Measurements from ENCODE around the gene TXNDC2.
"Not testable (repeated sequence)": the region's sequence is repeated elsewhere in the genome, so short reads cannot be mapped to it uniquely, and the experiment has no call there.

The TXNDC2 gene

GRCh38 chr18:9907867-9908266 lies 22.1 kb downstream of the TXNDC2 start:
- TF ChIP-seq CTCF (conservative IDR thresholded peaks at IDR 0.05; ENCODE audit: low read depth, low read length), result no peak
- no peak overlapping the region for H3K27ac ChIP-seq
- H3K36me3 ChIP-seq (ENCODE audit: insufficient read depth), result no peaks in the 10 kb centered on the region
- H2AFZ ChIP-seq (ENCODE audit: low read depth), result no peak overlapping the region
- no peak overlapping the region for H3K4me2 ChIP-seq
- no peaks in the 10 kb centered on the region for H3K27me3 ChIP-seq (ENCODE audit: insufficient read depth, low read depth)
- no peak overlapping the region for H3K9ac ChIP-seq
- peaks cover 2% of the 10 kb centered on the region for H3K4me1 ChIP-seq (ENCODE audit: low read depth, poor library complexity, severe bottlenecking)
- H4K20me1 ChIP-seq (ENCODE audit: insufficient read depth), result no peaks in the 10 kb centered on the region
- H3K4me3 ChIP-seq (IDR thresholded peaks at IDR 0.05; ENCODE audit: insufficient read depth, low read depth, low read length), result no peak overlapping the region
- H3K79me2 ChIP-seq (ENCODE audit: insufficient read depth, low read depth), result no peaks in the 10 kb centered on the region

DNA sequence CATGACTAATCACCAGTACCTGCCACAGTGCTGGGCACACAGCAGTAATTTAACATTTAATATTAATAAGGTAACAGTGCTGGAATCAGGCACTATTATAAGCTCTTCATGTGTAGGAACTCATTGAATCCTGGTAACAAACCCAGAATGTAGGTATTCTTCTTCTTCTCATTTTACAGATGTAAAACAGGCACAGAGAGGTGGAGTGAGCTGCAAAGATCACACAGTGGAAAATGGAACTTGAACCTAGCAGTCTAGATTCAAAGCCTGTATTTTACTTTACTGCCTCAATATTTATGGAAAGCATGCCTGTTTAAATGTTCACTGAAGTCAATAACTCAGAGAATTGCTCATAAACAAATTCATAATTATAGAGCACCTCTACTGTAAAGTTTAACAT lies 24.3 kb downstream of the TXNDC2 start:
- no peak overlapping the region for H2AFZ ChIP-seq (ENCODE audit: low read depth)

DNA sequence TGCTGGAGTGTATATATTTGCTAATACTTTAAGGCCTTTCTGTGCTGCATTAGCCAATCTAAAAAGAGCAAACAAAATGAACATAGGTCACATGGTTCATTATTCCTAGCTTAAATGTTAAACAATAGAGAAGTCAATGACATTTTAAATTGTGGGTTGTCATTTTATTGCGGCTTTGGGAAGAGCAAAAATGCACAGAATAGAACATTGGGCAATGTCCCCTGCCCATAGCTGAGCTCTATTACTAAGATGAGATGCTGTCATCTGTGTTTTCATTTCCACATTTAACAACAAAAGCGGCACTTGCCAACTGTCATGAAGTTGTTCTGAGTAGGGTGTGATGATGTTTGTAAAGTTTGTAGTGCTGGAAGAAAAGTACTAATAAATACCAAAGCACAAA lies 24.9 kb downstream of the TXNDC2 start:
- H3K4me1 ChIP-seq (ENCODE audit: low read depth, poor library complexity, severe bottlenecking), result peaks cover 5% of the 10 kb centered on the region
- peaks cover 11% of the 10 kb centered on the region for H3K79me2 ChIP-seq (ENCODE audit: insufficient read depth, low read depth)
- no peak overlapping the region for H2AFZ ChIP-seq (ENCODE audit: low read depth)
- H4K20me1 ChIP-seq (ENCODE audit: insufficient read depth), result 0 out of 2 replicates have a peak, but pooled peaks cover under 1% of the 10 kb centered on the region
- no peak overlapping the region for H3K4me3 ChIP-seq (IDR thresholded peaks at IDR 0.05; ENCODE audit: insufficient read depth, low read depth, low read length)
- no peak overlapping the region for H3K4me2 ChIP-seq
- TF ChIP-seq CTCF (conservative IDR thresholded peaks at IDR 0.05; ENCODE audit: low read depth, low read length), result no peak
- no peak overlapping the region for H3K9ac ChIP-seq
- no peaks in the 10 kb centered on the region for H3K27me3 ChIP-seq (ENCODE audit: insufficient read depth, low read depth)
- no peak overlapping the region for H3K27ac ChIP-seq
- H3K36me3 ChIP-seq (ENCODE audit: insufficient read depth), result no peaks in the 10 kb centered on the region

More for the DNA sequence above, 24.3 kb downstream of the TXNDC2 start:
- H4K20me1 ChIP-seq (ENCODE audit: insufficient read depth), result no peaks in the 10 kb centered on the region
- H3K4me2 ChIP-seq, result no peak overlapping the region
- no peak overlapping the region for H3K4me3 ChIP-seq (IDR thresholded peaks at IDR 0.05; ENCODE audit: insufficient read depth, low read depth, low read length)
- no peak for TF ChIP-seq CTCF (conservative IDR thresholded peaks at IDR 0.05; ENCODE audit: low read depth, low read length)
- peaks cover 5% of the 10 kb centered on the region; the same call in 1 of the 2 replicates for H3K79me2 ChIP-seq (ENCODE audit: insufficient read depth, low read depth)
- no peak overlapping the region for H3K9ac ChIP-seq
- H3K27ac ChIP-seq, result no peak overlapping the region
- no peaks in the 10 kb centered on the region for H3K36me3 ChIP-seq (ENCODE audit: insufficient read depth)
- peaks cover 5% of the 10 kb centered on the region for H3K4me1 ChIP-seq (ENCODE audit: low read depth, poor library complexity, severe bottlenecking)
- no peaks in the 10 kb centered on the region for H3K27me3 ChIP-seq (ENCODE audit: insufficient read depth, low read depth)

- H3K4me3 ChIP-seq (IDR thresholded peaks at IDR 0.05; ENCODE audit: insufficient read depth, low read depth, low read length), result no peak overlapping the region
- TF ChIP-seq CTCF (conservative IDR thresholded peaks at IDR 0.05; ENCODE audit: low read depth, low read length), result no peak
- H3K27me3 ChIP-seq (ENCODE audit: insufficient read depth, low read depth), result no peaks in the 10 kb centered on the region
- H3K4me2 ChIP-seq, result no peak overlapping the region
- H3K27ac ChIP-seq, result no peak overlapping the region
- H3K36me3 ChIP-seq (ENCODE audit: insufficient read depth), result no peaks in the 10 kb centered on the region
- H3K4me1 ChIP-seq (ENCODE audit: low read depth, poor library complexity, severe bottlenecking), result peaks cover 8% of the 10 kb centered on the region
- H4K20me1 ChIP-seq (ENCODE audit: insufficient read depth), result peaks cover 6% of the 10 kb centered on the region; the same call in 1 of the 2 replicates
- peaks cover 16% of the 10 kb centered on the region for H3K79me2 ChIP-seq (ENCODE audit: insufficient read depth, low read depth)
- H3K9ac ChIP-seq, result no peak overlapping the region
- no peak overlapping the region for H2AFZ ChIP-seq (ENCODE audit: low read depth)
Observed at GRCh38 chr18:9911226-9911625, 25.5 kb downstream of the TXNDC2 start.

DNA sequence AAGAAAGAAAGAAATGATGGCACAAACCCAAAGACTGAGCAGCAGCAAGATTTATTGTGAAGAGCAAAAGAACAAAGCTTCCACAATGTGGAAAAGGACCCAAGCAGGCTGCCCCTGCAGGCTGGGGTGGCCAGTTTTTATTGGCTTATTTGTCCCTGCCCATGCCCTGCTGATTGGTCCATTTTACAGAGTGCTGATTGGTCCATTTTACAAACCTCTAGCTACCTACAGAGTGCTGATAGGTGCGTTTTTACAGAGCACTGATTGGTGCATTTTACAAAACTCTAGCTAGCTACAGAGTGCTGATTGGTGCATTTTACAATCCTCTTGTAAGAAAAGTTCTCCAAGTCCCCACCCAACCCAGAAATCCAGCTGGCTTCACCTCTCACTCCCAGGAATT lies 26.5 kb downstream of the TXNDC2 start:
- H3K4me2 ChIP-seq; H2AFZ ChIP-seq (ENCODE audit: low read depth): not testable (repeated sequence)

More for the DNA sequence above, 26.5 kb downstream of the TXNDC2 start:
- H3K79me2 ChIP-seq (ENCODE audit: insufficient read depth, low read depth), result peaks cover 27% of the 10 kb centered on the region
- not testable (repeated sequence) for H3K27me3 ChIP-seq (ENCODE audit: insufficient read depth, low read depth); H3K4me3 ChIP-seq (IDR thresholded peaks at IDR 0.05; ENCODE audit: insufficient read depth, low read depth, low read length); H3K9ac ChIP-seq; H3K36me3 ChIP-seq (ENCODE audit: insufficient read depth); H3K27ac ChIP-seq
- H4K20me1 ChIP-seq (ENCODE audit: insufficient read depth), result peaks cover 17% of the 10 kb centered on the region
- H3K4me1 ChIP-seq (ENCODE audit: low read depth, poor library complexity, severe bottlenecking), result peaks cover 18% of the 10 kb centered on the region

All from KMS-11 (cell line).